ENCODE measurements around the gene SHOX.

The SHOX gene

GRCh38 chrX:666762-667720, 36.5 kb downstream of the SHOX start:
- H3K9ac ChIP-seq (ENCODE audit: low read depth in 1 of 2, low read length in 2 of 2), result no peak overlapping the region

DNA sequence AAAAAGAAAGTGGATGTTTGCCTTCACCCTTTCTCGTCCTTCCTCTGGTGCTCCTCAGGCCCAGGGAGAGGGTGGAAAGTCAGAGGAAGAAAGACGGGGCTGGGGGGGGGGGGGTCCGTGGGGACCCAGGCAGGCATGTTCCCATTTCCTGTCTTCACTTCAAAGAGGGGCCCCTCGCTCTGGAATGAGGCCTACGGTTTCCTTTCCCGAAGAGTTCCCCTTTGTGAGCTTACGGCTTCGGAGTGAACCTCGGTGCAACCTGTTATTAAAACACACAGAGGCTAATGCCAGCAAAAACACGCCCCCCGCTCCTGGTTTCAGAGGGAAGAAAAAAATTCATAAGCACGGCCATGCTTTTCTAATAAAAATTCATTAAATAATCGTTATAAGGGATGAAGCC, 40.1 kb downstream of the SHOX start:
- H3K9me3 ChIP-seq (ENCODE audit: control insufficient read depth in 2 of 2, low read length in 2 of 2), result no peaks in the 10 kb centered on the region
- no peaks in the 10 kb centered on the region for H3K4me1 ChIP-seq (ENCODE audit: control insufficient read depth in 2 of 2, insufficient read depth in 2 of 2, low read length in 2 of 2)
- no peaks in the 10 kb centered on the region for H3K27me3 ChIP-seq (ENCODE audit: control insufficient read depth in 2 of 2, insufficient read depth in 2 of 2, low read length in 2 of 2)
- no peak overlapping the region for H3K27ac ChIP-seq (ENCODE audit: low read depth in 2 of 2, low read length in 2 of 2)
- H3K4me3 ChIP-seq (ENCODE audit: low read length in 2 of 2), result no peak overlapping the region
- H3K9ac ChIP-seq (ENCODE audit: low read depth in 1 of 2, low read length in 2 of 2), result no peak overlapping the region
- no peaks in the 10 kb centered on the region for H3K36me3 ChIP-seq (ENCODE audit: control insufficient read depth in 2 of 2, insufficient read depth in 2 of 2, low read length in 2 of 2)

More at GRCh38 chrX:666762-667720, 36.5 kb downstream of the SHOX start:
- H3K9me3 ChIP-seq (ENCODE audit: control insufficient read depth in 2 of 2, low read length in 2 of 2), result no peaks in the 10 kb centered on the region
- no peak overlapping the region for H3K27ac ChIP-seq (ENCODE audit: low read depth in 2 of 2, low read length in 2 of 2)
- no peaks in the 10 kb centered on the region for H3K36me3 ChIP-seq (ENCODE audit: control insufficient read depth in 2 of 2, insufficient read depth in 2 of 2, low read length in 2 of 2)
- H3K4me1 ChIP-seq (ENCODE audit: control insufficient read depth in 2 of 2, insufficient read depth in 2 of 2, low read length in 2 of 2), result no peaks in the 10 kb centered on the region
- no peak overlapping the region for H3K4me3 ChIP-seq (ENCODE audit: low read length in 2 of 2)
- H3K27me3 ChIP-seq (ENCODE audit: control insufficient read depth in 2 of 2, insufficient read depth in 2 of 2, low read length in 2 of 2), result no peaks in the 10 kb centered on the region

GRCh38 chrX:672931-673330, 42.3 kb downstream of the SHOX start:
- H3K9me3 ChIP-seq (ENCODE audit: control insufficient read depth in 2 of 2, low read length in 2 of 2), result no peaks in the 10 kb centered on the region
- no peaks in the 10 kb centered on the region for H3K27me3 ChIP-seq (ENCODE audit: control insufficient read depth in 2 of 2, insufficient read depth in 2 of 2, low read length in 2 of 2)
- no peak overlapping the region for H3K27ac ChIP-seq (ENCODE audit: low read depth in 2 of 2, low read length in 2 of 2)
- H3K36me3 ChIP-seq (ENCODE audit: control insufficient read depth in 2 of 2, insufficient read depth in 2 of 2, low read length in 2 of 2), result no peaks in the 10 kb centered on the region
- no peak overlapping the region for H3K4me3 ChIP-seq (ENCODE audit: low read length in 2 of 2)
- no peak overlapping the region for H3K9ac ChIP-seq (ENCODE audit: low read depth in 1 of 2, low read length in 2 of 2)
- H3K4me1 ChIP-seq (ENCODE audit: control insufficient read depth in 2 of 2, insufficient read depth in 2 of 2, low read length in 2 of 2), result no peaks in the 10 kb centered on the region

- Histone ChIP-seq H3K27ac (ENCODE audit: low read depth in 2 of 2, low read length in 2 of 2) (no peak overlapping the region), H3K36me3 (ENCODE audit: control insufficient read depth in 2 of 2, insufficient read depth in 2 of 2, low read length in 2 of 2) (no peaks in the 10 kb centered on the region), H3K4me3 (ENCODE audit: low read length in 2 of 2) (no peak overlapping the region), H3K27me3 (ENCODE audit: control insufficient read depth in 2 of 2, insufficient read depth in 2 of 2, low read length in 2 of 2) (no peaks in the 10 kb centered on the region), H3K9me3 (ENCODE audit: control insufficient read depth in 2 of 2, low read length in 2 of 2) (peaks cover 0 to 5% of the 10 kb centered on the region in 2 donors), H3K4me1 (ENCODE audit: control insufficient read depth in 2 of 2, insufficient read depth in 2 of 2, low read length in 2 of 2) (no peaks in the 10 kb centered on the region), H3K9ac (ENCODE audit: low read depth in 1 of 2, low read length in 2 of 2) (no peak overlapping the region)
Observed at GRCh38 chrX:675279-675954, 44.8 kb downstream of the SHOX start.

GRCh38 chrX:675955-676295, 45.3 kb downstream of the SHOX start:
- H3K36me3 ChIP-seq (ENCODE audit: control insufficient read depth in 2 of 2, insufficient read depth in 2 of 2, low read length in 2 of 2), result no peaks in the 10 kb centered on the region
- no peak overlapping the region for H3K27ac ChIP-seq (ENCODE audit: low read depth in 2 of 2, low read length in 2 of 2)
- H3K9me3 ChIP-seq (ENCODE audit: control insufficient read depth in 2 of 2, low read length in 2 of 2), result peaks cover 0 to 5% of the 10 kb centered on the region in 2 donors
- no peaks in the 10 kb centered on the region for H3K4me1 ChIP-seq (ENCODE audit: control insufficient read depth in 2 of 2, insufficient read depth in 2 of 2, low read length in 2 of 2)
- H3K9ac ChIP-seq (ENCODE audit: low read depth in 1 of 2, low read length in 2 of 2), result no peak overlapping the region
- no peaks in the 10 kb centered on the region for H3K27me3 ChIP-seq (ENCODE audit: control insufficient read depth in 2 of 2, insufficient read depth in 2 of 2, low read length in 2 of 2)
- H3K4me3 ChIP-seq (ENCODE audit: low read length in 2 of 2), result no peak overlapping the region

DNA sequence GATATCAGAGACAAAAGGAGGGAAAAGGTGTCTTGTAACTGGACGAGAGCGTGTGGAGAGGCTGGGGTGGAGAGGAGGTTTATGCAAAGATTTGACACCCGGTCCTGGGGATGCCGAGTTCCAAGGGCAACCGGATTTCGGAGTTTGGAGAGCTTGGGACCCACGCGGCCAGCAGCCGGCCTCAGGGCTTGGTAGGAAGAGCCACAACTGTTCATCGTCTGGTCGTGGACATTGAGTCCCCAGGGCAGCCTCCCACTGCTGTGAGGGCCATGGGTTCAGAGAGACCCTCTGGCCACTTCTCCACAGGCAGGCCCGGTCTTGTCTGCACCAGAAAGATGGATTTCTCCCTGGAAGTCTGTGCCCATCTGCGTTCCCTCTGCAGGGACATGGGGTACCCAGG, 46.8 kb downstream of the SHOX start:
- no peaks in the 10 kb centered on the region for H3K4me1 ChIP-seq (ENCODE audit: control insufficient read depth in 2 of 2, insufficient read depth in 2 of 2, low read length in 2 of 2)
- no peaks in the 10 kb centered on the region for H3K27me3 ChIP-seq (ENCODE audit: control insufficient read depth in 2 of 2, insufficient read depth in 2 of 2, low read length in 2 of 2)
- H3K9ac ChIP-seq (ENCODE audit: low read depth in 1 of 2, low read length in 2 of 2), result no peak overlapping the region
- no peak overlapping the region for H3K4me3 ChIP-seq (ENCODE audit: low read length in 2 of 2)
- H3K36me3 ChIP-seq (ENCODE audit: control insufficient read depth in 2 of 2, insufficient read depth in 2 of 2, low read length in 2 of 2), result no peaks in the 10 kb centered on the region
- H3K27ac ChIP-seq (ENCODE audit: low read depth in 2 of 2, low read length in 2 of 2), result no peak overlapping the region
- peaks cover 0 to 5% of the 10 kb centered on the region in 2 donors for H3K9me3 ChIP-seq (ENCODE audit: control insufficient read depth in 2 of 2, low read length in 2 of 2)

DNA sequence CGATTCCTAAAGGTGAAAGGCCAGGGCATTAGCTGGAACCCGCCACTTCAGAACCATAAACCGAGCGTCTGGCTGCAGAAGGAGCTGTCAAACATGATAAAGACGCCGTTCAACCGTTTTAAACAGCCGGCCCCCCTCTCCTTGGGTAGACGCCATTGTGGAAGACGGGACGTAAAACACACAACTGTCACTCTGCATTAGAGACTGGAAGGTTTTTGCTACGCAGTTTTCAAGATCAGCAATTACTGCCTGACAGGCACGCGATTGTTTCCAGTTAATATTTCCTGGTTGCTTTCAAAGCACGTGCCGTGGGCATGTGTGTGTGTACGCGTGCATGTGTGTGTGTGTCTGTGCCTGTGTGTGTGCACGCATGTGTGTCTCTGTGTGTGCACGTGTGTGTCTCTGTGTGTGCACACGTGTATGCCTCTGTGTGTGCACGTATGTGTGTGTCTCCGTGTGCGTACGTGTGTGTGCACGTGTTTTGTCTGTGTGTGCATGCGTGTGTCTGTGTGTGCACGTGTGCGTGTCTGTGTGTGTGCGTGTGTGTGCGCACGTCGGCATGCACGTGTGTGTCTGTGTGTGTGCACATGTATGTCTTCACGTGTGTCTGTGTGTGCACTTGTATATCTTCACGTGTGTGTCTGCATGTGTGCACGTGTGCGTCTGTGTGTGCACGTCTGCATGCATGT, 48.8 kb downstream of the SHOX start:
- Histone ChIP-seq H3K36me3 (ENCODE audit: control insufficient read depth in 2 of 2, insufficient read depth in 2 of 2, low read length in 2 of 2) (no peaks in the 10 kb centered on the region), H3K4me3 (ENCODE audit: low read length in 2 of 2) (no peak overlapping the region), H3K27me3 (ENCODE audit: control insufficient read depth in 2 of 2, insufficient read depth in 2 of 2, low read length in 2 of 2) (no peaks in the 10 kb centered on the region), H3K4me1 (ENCODE audit: control insufficient read depth in 2 of 2, insufficient read depth in 2 of 2, low read length in 2 of 2) (no peaks in the 10 kb centered on the region), H3K9me3 (ENCODE audit: control insufficient read depth in 2 of 2, low read length in 2 of 2) (peaks cover 0 to 5% of the 10 kb centered on the region in 2 donors), H3K27ac (ENCODE audit: low read depth in 2 of 2, low read length in 2 of 2) (no peak overlapping the region), H3K9ac (ENCODE audit: low read depth in 1 of 2, low read length in 2 of 2) (no peak overlapping the region)

DNA sequence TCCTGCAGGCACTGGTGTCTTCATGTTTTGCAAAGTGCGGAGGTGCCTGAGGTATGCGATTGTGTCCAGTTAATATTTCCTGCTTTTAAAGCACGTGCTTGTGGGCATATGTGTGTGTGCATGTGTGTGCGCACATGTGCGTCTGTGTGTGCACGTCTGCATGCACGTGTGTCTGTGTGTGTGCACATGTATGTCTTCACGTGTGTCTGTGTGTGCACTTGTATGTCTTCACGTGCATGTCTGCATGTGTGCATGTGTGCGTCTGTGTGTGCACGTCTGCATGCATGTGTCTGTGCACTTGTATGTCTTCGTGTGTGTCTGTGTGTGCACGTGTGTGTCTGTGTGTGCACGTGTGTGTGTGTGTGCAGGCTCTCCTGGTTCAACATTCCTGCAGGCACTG, 49.5 kb downstream of the SHOX start:
- H3K4me1 ChIP-seq (ENCODE audit: control insufficient read depth in 2 of 2, insufficient read depth in 2 of 2, low read length in 2 of 2), result no peaks in the 10 kb centered on the region
- H3K36me3 ChIP-seq (ENCODE audit: control insufficient read depth in 2 of 2, insufficient read depth in 2 of 2, low read length in 2 of 2), result no peaks in the 10 kb centered on the region
- peaks cover 0 to 5% of the 10 kb centered on the region in 2 donors for H3K9me3 ChIP-seq (ENCODE audit: control insufficient read depth in 2 of 2, low read length in 2 of 2)
- no peak overlapping the region for H3K27ac ChIP-seq (ENCODE audit: low read depth in 2 of 2, low read length in 2 of 2)
- H3K4me3 ChIP-seq (ENCODE audit: low read length in 2 of 2), result no peak overlapping the region
- H3K9ac ChIP-seq (ENCODE audit: low read depth in 1 of 2, low read length in 2 of 2), result no peak overlapping the region
- no peaks in the 10 kb centered on the region for H3K27me3 ChIP-seq (ENCODE audit: control insufficient read depth in 2 of 2, insufficient read depth in 2 of 2, low read length in 2 of 2)

GRCh38 chrX:681989-682388, 51.4 kb downstream of the SHOX start:
- H3K27me3 ChIP-seq (ENCODE audit: control insufficient read depth in 2 of 2, insufficient read depth in 2 of 2, low read length in 2 of 2), result no peaks in the 10 kb centered on the region
- H3K27ac ChIP-seq (ENCODE audit: low read depth in 2 of 2, low read length in 2 of 2), result no peak overlapping the region
- no peaks in the 10 kb centered on the region for H3K4me1 ChIP-seq (ENCODE audit: control insufficient read depth in 2 of 2, insufficient read depth in 2 of 2, low read length in 2 of 2)
- peaks cover 0 to 5% of the 10 kb centered on the region in 2 donors for H3K9me3 ChIP-seq (ENCODE audit: control insufficient read depth in 2 of 2, low read length in 2 of 2)
- H3K4me3 ChIP-seq (ENCODE audit: low read length in 2 of 2), result no peak overlapping the region
- H3K36me3 ChIP-seq (ENCODE audit: control insufficient read depth in 2 of 2, insufficient read depth in 2 of 2, low read length in 2 of 2), result no peaks in the 10 kb centered on the region
- no peak overlapping the region for H3K9ac ChIP-seq (ENCODE audit: low read depth in 1 of 2, low read length in 2 of 2)

DNA sequence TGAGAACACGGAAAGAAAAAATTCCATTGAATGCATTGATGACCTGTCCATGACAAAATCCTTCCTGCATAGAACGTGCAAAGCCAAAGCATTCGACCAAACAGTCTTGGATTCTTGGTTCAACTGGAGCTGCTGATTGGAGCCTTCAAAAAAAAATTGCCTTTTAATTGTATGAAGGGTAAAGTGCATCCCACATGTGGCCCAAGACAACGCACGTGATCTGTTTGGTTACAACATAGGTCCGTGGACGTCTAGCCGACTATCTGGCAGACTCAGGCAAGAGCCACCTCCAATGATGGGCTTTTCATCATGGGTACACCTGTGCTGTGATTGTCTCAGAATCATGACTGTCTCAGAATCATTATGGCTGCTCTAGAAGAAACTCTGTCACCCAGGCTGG, 52.3 kb downstream of the SHOX start:
- H3K4me1 ChIP-seq (ENCODE audit: control insufficient read depth in 2 of 2, insufficient read depth in 2 of 2, low read length in 2 of 2), result no peaks in the 10 kb centered on the region
- peaks cover 0 to 5% of the 10 kb centered on the region in 2 donors for H3K9me3 ChIP-seq (ENCODE audit: control insufficient read depth in 2 of 2, low read length in 2 of 2)
- no peaks in the 10 kb centered on the region for H3K27me3 ChIP-seq (ENCODE audit: control insufficient read depth in 2 of 2, insufficient read depth in 2 of 2, low read length in 2 of 2)
- no peaks in the 10 kb centered on the region for H3K36me3 ChIP-seq (ENCODE audit: control insufficient read depth in 2 of 2, insufficient read depth in 2 of 2, low read length in 2 of 2)
- H3K9ac ChIP-seq (ENCODE audit: low read depth in 1 of 2, low read length in 2 of 2), result no peak overlapping the region
- no peak overlapping the region for H3K4me3 ChIP-seq (ENCODE audit: low read length in 2 of 2)
- no peak overlapping the region for H3K27ac ChIP-seq (ENCODE audit: low read depth in 2 of 2, low read length in 2 of 2)
